Lung (tissue), 16 donors: ENCODE results near the gene GABRR3. TPM values are rescaled to one million over a fixed set of nuclear protein-coding genes. Genes with fewer than 3 reads are reported as not detected.

Experiments
- ATAC-seq: fragments of 200-7000 bp; cut with Tn5 transposase; one replicate; pipeline ENCODE4 v1.9.1; 2020; ENCODE audit warnings: moderate number of reproducible peaks; ENCODE audit not compliant: insufficient read depth, low FRiP score
- DNase-seq, 3 donors: peaks; one replicate each; pipeline ENCODE4 v3.0.0-alpha.2; 2013 to 2017
- H3K27ac ChIP-seq, 2 donors: one replicate each; pipeline ENCODE4 v1.5.1; 2013; ENCODE audit warnings: mild to moderate bottlenecking in 2 of 2, moderate library complexity in 2 of 2, control low read depth in 1 of 2, inconsistent platforms in 1 of 2, low read depth in 1 of 2, low read length in 1 of 2
- H3K27me3 ChIP-seq, 3 donors: one replicate each; pipeline ENCODE4 v1.5.1; 2013; ENCODE audit warnings: low read length in 2 of 3; ENCODE audit not compliant: control insufficient read depth in 3 of 3, insufficient read depth in 3 of 3
- H3K36me3 ChIP-seq, 4 donors: one replicate each; pipeline ENCODE4 v1.5.1; 2013; ENCODE audit warnings: low read length in 4 of 4, mild to moderate bottlenecking in 1 of 4, moderate library complexity in 1 of 4; ENCODE audit not compliant: control insufficient read depth in 4 of 4, insufficient read depth in 4 of 4
- H3K4me1 ChIP-seq, 5 donors: one replicate each; pipeline ENCODE4 v1.5.1; 2013; ENCODE audit warnings: low read length in 5 of 5, mild to moderate bottlenecking in 2 of 5, moderate library complexity in 1 of 5; ENCODE audit not compliant: control insufficient read depth in 5 of 5, insufficient read depth in 5 of 5
- H3K4me3 ChIP-seq: one replicate; pipeline ENCODE4 v1.5.1; 2013; ENCODE audit warnings: mild to moderate bottlenecking, control low read depth, moderate library complexity
- H3K9ac ChIP-seq, 2 donors: one replicate each; pipeline ENCODE4 v1.5.1; 2013; ENCODE audit warnings: low read length in 2 of 2, control low read depth in 1 of 2; ENCODE audit not compliant: insufficient read depth in 1 of 2
- H3K9me3 ChIP-seq, 4 donors: one replicate each; pipeline ENCODE4 v1.5.1; 2013; ENCODE audit warnings: low read length in 3 of 4, mild to moderate bottlenecking in 1 of 4, moderate library complexity in 1 of 4; ENCODE audit not compliant: control insufficient read depth in 4 of 4, insufficient read depth in 3 of 4
- CTCF ChIP-seq: IDR thresholded peaks from 2 replicates; pipeline ENCODE4 v1.5.1; 2012; ENCODE audit warnings: mild to moderate bottlenecking; ENCODE audit errors: control extremely low read depth, extremely low read depth
- WGBS, 2 donors: extraction: QIAGEN DNeasy Blood & Tissue Kit; methylation state at CpG; one replicate each; pipeline ENCODE4 v1.1.7; 2013; 5-methylcytosine and 5-hydroxymethylcytosine counted together
- long read RNA-seq, 5 donors: transcript quantifications; one replicate each; lab custom pipeline, GENCODE V29; 2026
- polyA plus RNA-seq, 2 donors: library from polyadenylated mRNA; stranded (reverse); fragments of 200-250 nt; gene quantifications; one replicate each; pipeline ENCODE4 v1.2.1, GENCODE V29; 2013
- total RNA-seq, 2 donors: library from RNA; depleted of rRNA in 1 of 2; stranded (reverse); fragments of >200 nt in 1 of 2; gene quantifications; one replicate each; pipeline ENCODE4 v1.2.1, GENCODE V29; 2014 to 2021
- donor health status: control.
- donor health status: control.
- donor health status: Bipolar disorder and iron deficiency.
- donor health status: healthy.
- donor health status: DM: yes; HTN: yes; CAD: no.

Gene GABRR3
- under 1 TPM in 1 of 2 donors, not detected in 1; 0.09 TPM for total RNA-seq
- polyA plus RNA-seq, result not detected
- long read RNA-seq, donor 1, result 0 reads
- long read RNA-seq, donor 2, result 0 reads
- long read RNA-seq, donor 3, result 0 reads
- long read RNA-seq, donor 4, result 0 reads
- long read RNA-seq, donor 5, result 0 reads

- Histone ChIP-seq H3K4me3 (no peak within 1 kb of the TSS), H3K9me3 (no peaks in the 10 kb centered on the region), H3K36me3 (no peaks in the 10 kb centered on the region), H3K27ac (no peak within 1 kb of the TSS), H3K4me1 (peaks cover 0 to 3% (median 0%) of the 10 kb centered on the region in 5 donors), H3K27me3 (peaks cover 0 to 6% (median 0%) of the 10 kb centered on the region in 3 donors), H3K9ac (no peak within 1 kb of the TSS)
- no peak for DNase-seq
- WGBS, 2 donors, result 67 to 83% methylated on average over 3 of the region's 3 CpGs
- no peak for ATAC-seq
- TF ChIP-seq CTCF, result no peak
Observed at GRCh38 chr3:98035208-98035607, at the start of gene GABRR3. Gene GABRR3 (minus strand): TSS chr3:98035315. CDS start chr3:98034987, 328 bp downstream.

GRCh38 chr3:98073486-98073885, 38.4 kb upstream of the GABRR3 start:
- Histone ChIP-seq H3K36me3 (no peaks in the 10 kb centered on the region), H3K27me3 (no peaks in the 10 kb centered on the region), H3K9me3 (no peaks in the 10 kb centered on the region), H3K4me3 (no peak overlapping the region), H3K9ac (no peak overlapping the region), H3K4me1 (no peaks in the 10 kb centered on the region), H3K27ac (no peak overlapping the region)
- DNase-seq (no peak), ATAC-seq (no peak)
- TF ChIP-seq CTCF, result no peak
- 24 to 59% methylated on average over 1 of the region's 1 CpG for WGBS, 2 donors

GRCh38 chr3:98070840-98071239, 35.7 kb upstream of the GABRR3 start:
- WGBS, 2 donors, result 37 to 49% methylated on average over 2 of the region's 2 CpGs
- ATAC-seq, result no peak
- Histone ChIP-seq H3K4me3 (no peak overlapping the region), H3K27ac (no peak overlapping the region), H3K9me3 (no peaks in the 10 kb centered on the region), H3K9ac (no peak overlapping the region), H3K27me3 (no peaks in the 10 kb centered on the region), H3K4me1 (no peaks in the 10 kb centered on the region), H3K36me3 (no peaks in the 10 kb centered on the region)
- TF ChIP-seq CTCF, result no peak
- DNase-seq, result no peak

GRCh38 chr3:98068824-98069223, 33.7 kb upstream of the GABRR3 start:
- no peak for TF ChIP-seq CTCF
- ATAC-seq (no peak), DNase-seq (no peak)
- Histone ChIP-seq H3K36me3 (no peaks in the 10 kb centered on the region), H3K27ac (no peak overlapping the region), H3K9ac (no peak overlapping the region), H3K27me3 (no peaks in the 10 kb centered on the region), H3K4me3 (no peak overlapping the region), H3K9me3 (no peaks in the 10 kb centered on the region), H3K4me1 (no peaks in the 10 kb centered on the region)
- WGBS, 2 donors, result 52 to 62% methylated on average over 2 of the region's 2 CpGs
